Activated CD4-positive, alpha-beta T cell treated with anti-CD3 and anti-CD28 coated beads for 36 hours (primary cell): ENCODE data around the gene PRKCE. TPM values are rescaled to one million over a fixed set of nuclear protein-coding genes. Genes with fewer than 3 reads are reported as not detected.

Source experiments
- ATAC-seq: fragments of 200-7000 bp; cut with Tn5 transposase; one replicate; pipeline ENCODE4 v1.10.0; 2021; ENCODE audit warnings: mild to moderate bottlenecking, moderate library complexity
- CTCF ChIA-PET: fragments of 350-600 bp; sonication (Branson Sonifier 250); formaldehyde crosslinking; loops from one replicate; lab custom pipeline; 2021; ENCODE audit warnings: antibody characterized with exemption; lab: Charles Lee
- POLR2A ChIA-PET: fragments of 350-600 bp; sonication (Branson Sonifier 250); formaldehyde crosslinking; loops from one replicate; lab custom pipeline; 2021; ENCODE audit warnings: antibody characterized with exemption, inconsistent platforms; lab: Charles Lee
- DNase-seq: peaks from one replicate; pipeline ENCODE4 v3.0.0-alpha.2; 2020
- H3K27ac Mint-ChIP-seq: one replicate; pipeline ENCODE4 v1.8.0; 2021; ENCODE audit warnings: mixed read lengths
- H3K27me3 Mint-ChIP-seq: one replicate; pipeline ENCODE4 v1.8.0; 2021; ENCODE audit warnings: mixed read lengths
- H3K36me3 Mint-ChIP-seq: one replicate; pipeline ENCODE4 v1.8.0; 2021; ENCODE audit warnings: low read depth, mixed read lengths
- H3K4me1 Mint-ChIP-seq: one replicate; pipeline ENCODE4 v1.8.0; 2021; ENCODE audit warnings: mixed read lengths
- H3K4me3 Mint-ChIP-seq: one replicate; pipeline ENCODE4 v1.8.0; 2021; ENCODE audit warnings: mild to moderate bottlenecking, moderate library complexity, mixed read lengths
- H3K9me3 Mint-ChIP-seq: one replicate; pipeline ENCODE4 v1.8.0; 2021; ENCODE audit warnings: low read depth, mixed read lengths
- intact Hi-C, 2 experiments: fragments of 100-400 bp; cut with DNase I in 1 of 2; cut with micrococcal nuclease in 1 of 2; formaldehyde crosslinking; loops; one replicate each; pipeline versions ENCODE4 v1.14.2 to v1.15.1; 2022 to 2024; cut with DNase I, micrococcal nuclease
- total RNA-seq, 2 experiments: library from RNA; stranded (reverse); gene quantifications; one replicate each; pipeline ENCODE4 v1.2.3, GENCODE V29; 2021

PRKCE gene
- total RNA-seq, 2 experiments from 2014 or later: 9.0 to 13.2 TPM

DNA sequence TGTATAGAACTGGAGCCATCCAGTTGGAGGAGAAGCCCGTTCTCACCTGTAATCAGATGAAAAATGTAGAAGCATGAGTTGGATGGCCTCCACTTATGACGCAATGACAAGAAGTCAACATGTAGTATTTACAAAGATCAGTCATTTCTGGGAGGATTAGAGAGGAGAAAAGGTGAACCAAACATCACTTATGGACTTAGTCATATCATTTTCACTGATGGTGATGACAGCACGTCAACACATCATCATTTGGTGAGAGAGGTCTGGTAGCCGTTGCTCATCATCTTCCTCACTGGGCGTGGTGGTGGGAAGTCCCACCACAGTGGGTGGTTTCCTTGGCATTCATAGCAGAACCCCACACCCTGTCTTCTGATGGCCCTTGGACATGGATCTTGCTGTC is 381.5 kb downstream of the PRKCE start:
- intact Hi-C loops: loop anchor here in 1 of 2 experiments (5.0 kb wide), 1 partner anchor 34 kb away; no protein-coding TSS in a partner anchor
- Mint-ChIP-seq H3K4me1 (peaks cover 24% of the 10 kb centered on the region), H3K4me3 (no peak overlapping the region), H3K27me3 (no peaks in the 10 kb centered on the region), H3K9me3 (no peaks in the 10 kb centered on the region), H3K36me3 (peaks cover 3% of the 10 kb centered on the region), H3K27ac (peak overlapping the region; percentile 87)
- peak; percentile 88 for ATAC-seq
- DNase-seq: peak; percentile 77
- CTCF ChIA-PET: no interaction called here
- POLR2A ChIA-PET: no interaction called here

GRCh38 chr2:46034535-46034934 is 383.1 kb downstream of the PRKCE start:
- intact Hi-C loops: loop anchor here in 1 of 2 experiments (5.0 kb wide), 1 partner anchor 33 kb away; no protein-coding TSS in a partner anchor
- ChIA-PET POLR2A (no interaction called here), CTCF (interaction anchor here (1.4 kb wide), 1 partner anchor 28 kb away, joined by 3 read pairs; no protein-coding TSS in a partner anchor)
- Mint-ChIP-seq H3K36me3 (peaks cover 3% of the 10 kb centered on the region), H3K4me3 (no peak overlapping the region), H3K4me1 (peaks cover 24% of the 10 kb centered on the region), H3K27me3 (no peaks in the 10 kb centered on the region), H3K9me3 (no peaks in the 10 kb centered on the region), H3K27ac (no peak overlapping the region)
- ATAC-seq: no peak
- no peak for DNase-seq

DNA sequence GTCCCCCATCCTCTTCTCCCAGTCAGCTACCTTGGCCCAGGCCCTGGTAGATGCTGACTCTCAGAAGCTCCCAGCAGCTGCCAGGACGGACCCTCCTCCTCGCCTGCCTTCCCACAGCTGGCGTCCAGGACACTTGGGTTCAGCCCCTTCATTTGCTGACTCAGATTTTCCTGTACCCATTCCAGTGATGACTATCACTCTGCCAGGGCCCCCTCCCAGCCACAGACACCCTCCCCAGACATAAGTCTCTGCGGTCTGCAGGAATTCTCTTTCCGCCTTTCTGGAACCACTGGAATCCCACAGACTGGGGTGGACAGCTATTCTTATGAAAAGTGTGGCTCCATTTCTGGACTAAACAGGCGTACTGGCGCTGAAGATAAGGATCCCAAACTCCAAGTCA is 385.5 kb downstream of the PRKCE start:
- H3K27ac Mint-ChIP-seq: no peak overlapping the region

DNA sequence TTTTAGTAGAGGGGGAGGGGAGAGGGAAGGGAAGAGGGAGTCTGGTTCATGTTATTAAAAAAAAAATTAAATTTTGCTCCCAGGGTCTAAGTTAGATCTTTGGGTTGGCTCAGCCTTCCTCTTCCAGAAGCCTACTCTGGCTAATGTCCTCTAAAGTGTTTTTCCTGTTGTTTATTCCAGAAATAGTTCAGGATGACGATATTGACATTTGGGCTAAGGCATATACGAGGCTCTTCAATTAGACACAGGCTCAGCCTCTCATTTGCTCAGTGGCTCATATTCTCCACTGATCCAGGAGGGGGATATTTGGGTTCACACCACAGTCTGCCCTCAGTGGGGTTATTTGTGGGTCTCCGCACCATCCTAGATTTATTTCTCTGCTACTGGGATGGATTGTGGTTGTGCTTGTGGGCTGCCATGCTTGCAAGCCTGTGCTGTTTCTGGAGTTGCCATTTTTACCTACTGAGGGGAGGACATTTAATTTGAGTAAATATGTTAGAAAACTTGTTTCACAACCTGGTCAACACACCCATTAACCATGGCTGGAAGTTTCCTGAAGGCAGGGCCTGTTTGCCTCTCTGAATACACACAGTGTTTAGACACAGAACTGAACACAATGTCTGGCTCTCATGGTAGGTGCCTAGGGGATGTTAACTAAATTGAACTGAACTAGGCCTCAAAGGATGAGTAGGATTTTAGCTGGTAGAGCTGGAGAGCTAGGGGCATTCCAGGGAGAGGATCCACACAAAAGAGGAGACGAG is 388.2 kb downstream of the PRKCE start:
- Mint-ChIP-seq H3K27me3 (no peaks in the 10 kb centered on the region), H3K36me3 (peaks cover 1% of the 10 kb centered on the region), H3K27ac (peak overlapping the region; percentile 38), H3K9me3 (no peaks in the 10 kb centered on the region), H3K4me3 (no peak overlapping the region), H3K4me1 (no peaks in the 10 kb centered on the region)
- ATAC-seq: no peak
- POLR2A ChIA-PET: no interaction called here
- CTCF ChIA-PET: no interaction called here
- intact Hi-C loops: no loop called here
- DNase-seq: no peak

More for the DNA sequence above, 385.5 kb downstream of the PRKCE start:
- DNase-seq (no peak), ATAC-seq (no peak)
- ChIA-PET CTCF (interaction anchor here (2.5 kb wide), 1 partner anchor 26 kb away, joined by 7 read pairs; no protein-coding TSS in a partner anchor), POLR2A (no interaction called here)
- Mint-ChIP-seq H3K9me3 (no peaks in the 10 kb centered on the region), H3K4me3 (no peak overlapping the region), H3K4me1 (peaks cover 15% of the 10 kb centered on the region), H3K27me3 (no peaks in the 10 kb centered on the region), H3K36me3 (peaks cover 4% of the 10 kb centered on the region)
- intact Hi-C loops: no loop called here

DNA sequence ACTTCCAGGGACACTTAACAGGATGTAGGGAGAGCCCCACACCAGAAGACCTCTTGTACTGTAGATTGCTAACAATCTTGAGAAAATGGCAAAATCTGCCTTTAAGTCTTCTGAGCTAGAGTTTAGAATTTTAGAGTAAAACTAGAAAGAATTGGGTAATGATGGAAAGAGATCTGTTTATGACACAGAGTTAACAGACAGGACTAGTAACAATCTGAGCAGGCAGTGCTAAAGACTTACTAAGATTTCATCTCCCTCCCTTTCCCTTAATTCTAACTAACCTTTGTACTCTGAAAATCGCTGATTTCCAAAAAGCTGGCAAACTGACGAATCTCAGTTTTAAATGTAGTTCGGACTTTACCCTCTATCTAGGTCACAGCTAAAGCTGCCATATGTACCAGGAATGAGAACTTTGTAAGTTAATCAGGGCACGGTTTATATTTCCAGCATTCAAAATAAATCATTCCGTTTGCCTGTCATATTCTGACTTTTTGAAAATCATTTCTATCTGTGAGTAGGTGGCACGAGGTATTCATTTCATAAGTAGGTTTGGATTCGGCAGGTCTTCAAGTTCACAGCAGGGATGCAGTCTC is 389.2 kb downstream of the PRKCE start:
- DNase-seq: no peak
- POLR2A ChIA-PET: no interaction called here
- CTCF ChIA-PET: no interaction called here

GRCh38 chr2:46041434-46041833 is 390.0 kb downstream of the PRKCE start:
- intact Hi-C loops: no loop called here
- no peak overlapping the region for H3K4me3 Mint-ChIP-seq
- H3K36me3 Mint-ChIP-seq: peaks cover 1% of the 10 kb centered on the region
- H3K4me1 Mint-ChIP-seq: peaks cover 7% of the 10 kb centered on the region
- ChIA-PET POLR2A (no interaction called here), CTCF (interaction anchor here (0.8 kb wide), 1 partner anchor 22 kb away, joined by 4 read pairs; no protein-coding TSS in a partner anchor)
- no peaks in the 10 kb centered on the region for H3K9me3 Mint-ChIP-seq
- no peaks in the 10 kb centered on the region for H3K27me3 Mint-ChIP-seq
- ATAC-seq (no peak), DNase-seq (no peak)
- H3K27ac Mint-ChIP-seq: no peak overlapping the region

More for the DNA sequence above, 389.2 kb downstream of the PRKCE start:
- H3K4me1 Mint-ChIP-seq: peaks cover 3% of the 10 kb centered on the region
- intact Hi-C loops: no loop called here
- H3K9me3 Mint-ChIP-seq: no peaks in the 10 kb centered on the region
- peak overlapping the region; percentile 38 for H3K27ac Mint-ChIP-seq
- no peaks in the 10 kb centered on the region for H3K27me3 Mint-ChIP-seq
- ATAC-seq: peak; percentile 63
- peaks cover 1% of the 10 kb centered on the region for H3K36me3 Mint-ChIP-seq
- H3K4me3 Mint-ChIP-seq: no peak overlapping the region

DNA sequence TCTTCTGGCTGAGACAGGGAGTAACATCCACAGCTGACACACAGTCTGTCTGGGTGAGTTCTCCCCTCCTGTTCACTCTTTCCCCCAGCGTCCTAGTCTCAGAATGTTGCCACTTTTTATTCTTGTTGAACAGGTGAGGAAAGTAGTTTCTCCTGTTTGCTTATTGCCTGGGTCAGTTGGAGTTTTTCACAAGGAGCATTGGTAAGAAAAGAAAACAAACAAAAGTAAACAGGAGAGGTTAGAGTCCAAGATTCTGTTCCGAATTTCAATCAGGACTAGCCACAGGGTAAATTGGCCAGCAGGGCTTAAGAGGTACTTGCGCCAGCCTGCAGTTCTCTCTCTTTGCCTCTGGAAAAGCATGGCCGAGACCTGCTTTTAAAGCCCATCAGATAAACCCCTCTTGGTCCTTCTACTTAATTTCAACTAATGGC is 390.7 kb downstream of the PRKCE start:
- ATAC-seq (no peak), DNase-seq (no peak)
- Mint-ChIP-seq H3K4me3 (no peak overlapping the region), H3K4me1 (peaks cover 7% of the 10 kb centered on the region), H3K27ac (no peak overlapping the region), H3K27me3 (no peaks in the 10 kb centered on the region), H3K36me3 (peaks cover 1% of the 10 kb centered on the region), H3K9me3 (no peaks in the 10 kb centered on the region)
- intact Hi-C loops: no loop called here
- CTCF ChIA-PET: interaction anchor here (0.8 to 2.2 kb wide), 2 partner anchors 21 kb away, joined by 4 to 8 read pairs; no protein-coding TSS in a partner anchor
- POLR2A ChIA-PET: no interaction called here

DNA sequence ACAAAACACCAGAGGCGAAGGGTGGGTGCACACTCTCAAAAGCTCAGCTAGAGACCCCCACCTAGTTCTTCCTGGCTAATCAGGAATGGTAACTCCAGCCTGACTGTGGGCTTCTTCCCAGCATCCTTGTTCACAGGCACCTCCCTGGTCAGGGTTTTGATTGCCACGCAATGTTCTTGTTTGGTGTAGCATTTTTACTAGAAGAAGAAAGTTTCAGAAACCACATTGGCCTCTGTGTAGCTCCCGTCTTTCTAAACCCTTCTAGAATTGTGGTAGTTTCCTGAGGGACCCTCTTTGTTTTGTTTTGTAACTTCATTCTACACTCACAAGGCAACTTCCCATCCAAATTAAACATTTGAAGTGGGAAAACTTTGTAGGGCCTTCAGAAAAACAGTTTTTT is 391.2 kb downstream of the PRKCE start:
- POLR2A ChIA-PET: no interaction called here

GRCh38 chr2:46045888-46046287 is 394.4 kb downstream of the PRKCE start:
- Mint-ChIP-seq H3K27me3 (no peaks in the 10 kb centered on the region), H3K27ac (no peak overlapping the region), H3K9me3 (no peaks in the 10 kb centered on the region), H3K36me3 (no peaks in the 10 kb centered on the region), H3K4me1 (peaks cover 11% of the 10 kb centered on the region), H3K4me3 (no peak overlapping the region)
- intact Hi-C loops: no loop called here
- ATAC-seq (peak; percentile 90), DNase-seq (peak; percentile 47)
- POLR2A ChIA-PET: no interaction called here
- CTCF ChIA-PET: interaction anchor here (1.9 kb wide), 1 partner anchor 17 kb away, joined by 6 read pairs; no protein-coding TSS in a partner anchor

More for the DNA sequence above, 391.2 kb downstream of the PRKCE start:
- intact Hi-C loops: no loop called here
- CTCF ChIA-PET: interaction anchor here (2.2 kb wide), 1 partner anchor 20 kb away, joined by 8 read pairs; no protein-coding TSS in a partner anchor
- DNase-seq: no peak
- ATAC-seq: no peak
- Mint-ChIP-seq H3K9me3 (no peaks in the 10 kb centered on the region), H3K27me3 (no peaks in the 10 kb centered on the region), H3K27ac (no peak overlapping the region), H3K4me1 (peaks cover 7% of the 10 kb centered on the region), H3K4me3 (no peak overlapping the region), H3K36me3 (peaks cover 1% of the 10 kb centered on the region)

DNA sequence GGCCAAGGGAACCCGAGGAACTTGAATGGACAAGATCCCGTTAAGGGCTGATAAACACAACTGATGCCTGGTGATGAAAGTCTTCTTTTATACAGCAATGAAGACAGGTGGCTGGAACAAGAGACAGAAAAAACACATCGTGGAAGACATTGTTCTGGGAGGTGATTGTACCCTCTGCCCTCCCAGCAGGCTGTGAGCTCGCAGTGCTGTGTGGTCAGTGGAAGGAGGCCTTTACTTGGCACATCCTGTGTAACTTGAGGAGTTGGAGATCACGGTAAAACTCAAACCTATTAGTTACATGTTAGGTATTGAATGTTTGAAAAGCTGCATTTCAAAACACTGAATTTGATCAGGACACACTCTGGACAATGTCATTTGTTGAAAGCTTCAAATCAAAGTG is 395.8 kb downstream of the PRKCE start:
- Mint-ChIP-seq H3K36me3 (no peaks in the 10 kb centered on the region), H3K27me3 (no peaks in the 10 kb centered on the region), H3K4me3 (no peak overlapping the region), H3K27ac (no peak overlapping the region), H3K9me3 (no peaks in the 10 kb centered on the region), H3K4me1 (peaks cover 15% of the 10 kb centered on the region)
- ChIA-PET CTCF (interaction anchor here (0.7 to 1.3 kb wide), 2 partner anchors 603 to 751 kb away, joined by 3 to 4 read pairs; no protein-coding TSS in a partner anchor), POLR2A (no interaction called here)
- ATAC-seq (no peak), DNase-seq (no peak)
- intact Hi-C loops: no loop called here

DNA sequence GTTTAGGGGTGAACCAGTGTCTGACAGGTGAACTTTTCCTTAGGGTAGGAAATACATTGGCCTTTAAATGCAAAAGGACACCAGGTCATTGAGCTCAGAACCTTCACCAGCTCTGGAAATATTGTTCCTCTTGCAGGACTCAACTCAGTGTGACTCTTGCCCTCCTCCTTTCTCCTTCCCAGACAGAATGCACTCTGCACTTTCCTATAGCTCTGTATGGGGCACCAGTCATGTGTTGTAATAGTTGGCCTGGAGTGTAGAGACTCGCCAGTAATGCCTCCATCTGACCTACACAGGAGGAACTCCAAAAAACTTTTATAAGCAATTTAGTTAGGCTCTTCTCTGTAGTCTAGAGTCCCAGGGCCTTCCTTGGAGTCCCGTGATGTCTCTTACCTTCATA is 397.2 kb downstream of the PRKCE start:
- no peak overlapping the region for H3K27ac Mint-ChIP-seq
- DNase-seq: no peak
- H3K4me1 Mint-ChIP-seq: peaks cover 18% of the 10 kb centered on the region
- H3K4me3 Mint-ChIP-seq: no peak overlapping the region
- ATAC-seq: no peak
- H3K27me3 Mint-ChIP-seq: no peaks in the 10 kb centered on the region
- ChIA-PET CTCF (interaction anchor here (3.2 kb wide), 1 partner anchor 14 kb away, joined by 12 read pairs; no protein-coding TSS in a partner anchor), POLR2A (no interaction called here)
- intact Hi-C loops: no loop called here
- no peaks in the 10 kb centered on the region for H3K9me3 Mint-ChIP-seq
- H3K36me3 Mint-ChIP-seq: no peaks in the 10 kb centered on the region
